ENCODE data around the gene EBLN1. TPM values are rescaled to one million over a fixed set of nuclear protein-coding genes. Genes with fewer than 3 reads are reported as not detected.

Gene EBLN1
- total and polyA plus RNA-seq, 9 of the 15 experiments (the other 6 are each of a cell fraction or from before 2014, with no cell fraction given), result 0.06 to 3.1 (median 0.80) TPM

GRCh38 chr10:22219308-22219707 lies 1.5 kb upstream of the EBLN1 start (continued):
- TF ChIP-seq AFF1 (IDR thresholded peaks at IDR 0.05; ENCODE audit: low read depth in 1 of 2, partially characterized antibody in 2 of 2), result no peak
- peak; percentile 33 for TF ChIP-seq FOS (IDR thresholded peaks at IDR 0.05; ENCODE audit: extremely low read depth, insufficient read length)
- TF ChIP-seq ZNF717 (CRISPR knock-in tag; IDR thresholded peaks at IDR 0.05), result no peak
- TF ChIP-seq CREM (IDR thresholded peaks at IDR 0.05; ENCODE audit: low read depth), result peak; percentile 43; the same call in 1 of the 2 replicates
- TF ChIP-seq SRSF7 (optimal IDR thresholded peaks at IDR 0.05; ENCODE audit: low read depth, low read length), result no peak
- TF ChIP-seq FOXA3 (CRISPR knock-in tag; conservative IDR thresholded peaks at IDR 0.05 in 1 of 2, IDR thresholded peaks at IDR 0.05 in 1 of 2), result no peak
- TF ChIP-seq RFX1 (IDR thresholded peaks at IDR 0.05), result no peak
- peak; percentile 97 for TF ChIP-seq CTBP1 (IDR thresholded peaks at IDR 0.05; ENCODE audit: borderline replicate concordance)
- TF ChIP-seq SNIP1 (IDR thresholded peaks at IDR 0.05; ENCODE audit: low read depth), result no peak
- TF ChIP-seq ZNF354B (CRISPR knock-in tag; IDR thresholded peaks at IDR 0.05), result no peak
- no peak for TF ChIP-seq MAFG (tag; conservative IDR thresholded peaks at IDR 0.05)
- no peak for TF ChIP-seq WHSC1 (IDR thresholded peaks at IDR 0.05; ENCODE audit: low read length)
- TF ChIP-seq ZEB2 (IDR thresholded peaks at IDR 0.05), result peak; percentile 59; the same call in 1 of the 2 replicates
- TF ChIP-seq CEBPB (tag; IDR thresholded peaks at IDR 0.05), result peak; percentile 22; the same call in 1 of the 2 replicates

Data from K562 (cell line).